ENCODE measurements around the gene ARL2. TPM values are rescaled to one million over a fixed set of nuclear protein-coding genes. Genes with fewer than 3 reads are reported as not detected.
A peak's percentile ranks its signal among the peaks of the same experiment; 100 is the strongest.
"Not testable (repeated sequence)": the region's sequence is repeated elsewhere in the genome, so short reads cannot be mapped to it uniquely, and the experiment has no call there.

ARL2 gene
- total and polyA plus RNA-seq, 2 donors, result 42.8 to 52.0 TPM

DNA sequence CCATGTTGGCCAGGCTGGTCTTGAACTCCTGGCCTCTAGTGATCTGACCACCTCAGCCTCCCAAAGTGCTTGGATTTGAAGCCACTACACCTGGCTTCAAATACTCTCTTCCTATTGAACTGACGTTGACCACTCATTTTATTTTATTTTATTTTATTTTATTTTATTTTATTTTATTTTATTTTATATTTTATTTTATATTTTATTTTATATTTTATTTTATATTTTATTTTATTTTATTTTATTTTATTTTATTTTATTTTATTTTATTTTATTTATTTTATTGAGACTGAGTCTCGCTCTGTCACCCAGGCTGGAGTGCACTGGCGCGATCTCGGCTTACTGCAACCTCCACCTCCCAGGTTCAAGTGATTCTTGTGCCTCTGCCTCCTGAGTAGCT is 30.6 kb upstream of the ARL2 start:
- H3K9me3 ChIP-seq (ENCODE audit: control insufficient read depth in 2 of 2, insufficient read depth in 1 of 2, low read length in 1 of 2); H3K4me3 ChIP-seq (ENCODE audit: low read length in 2 of 2); DNase-seq (ENCODE audit: low read depth in 6 of 9, low spot score in 9 of 9); H3K36me3 ChIP-seq (ENCODE audit: control insufficient read depth in 2 of 2, insufficient read depth in 2 of 2, low read length in 1 of 2); H3K27ac ChIP-seq (ENCODE audit: low read depth in 1 of 2, low read length in 1 of 2); H3K27me3 ChIP-seq (ENCODE audit: control insufficient read depth in 2 of 2, insufficient read depth in 1 of 2, low read length in 1 of 2); H3K4me1 ChIP-seq (ENCODE audit: control insufficient read depth in 2 of 2, insufficient read depth in 2 of 2, low read length in 2 of 2): not testable (repeated sequence)
- 91% methylated on average over 5 of the region's 5 CpGs for WGBS

GRCh38 chr11:64987998-64988854 is 25.7 kb upstream of the ARL2 start:
- WGBS, result 93% methylated on average over 6 of the region's 6 CpGs

DNA sequence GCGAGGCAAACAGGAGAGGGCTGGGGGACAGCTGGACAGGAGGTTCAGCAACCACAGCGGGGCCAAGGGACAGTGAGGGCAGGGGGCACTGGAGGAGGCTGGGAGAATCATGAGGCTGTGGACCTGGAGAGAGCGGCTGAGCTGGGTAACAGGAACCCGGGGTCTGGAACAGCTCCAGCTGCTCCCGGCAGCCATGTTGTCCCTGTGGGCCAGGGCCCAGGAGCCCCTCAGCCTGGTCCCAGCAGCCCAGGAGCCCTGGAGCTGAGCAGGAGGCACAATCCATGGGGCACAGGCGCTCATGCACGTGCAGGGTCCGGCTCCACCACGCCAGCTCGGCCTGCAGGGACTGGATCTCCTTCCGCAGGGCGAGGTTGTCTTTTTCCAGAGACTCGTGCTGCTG is 24.5 kb upstream of the ARL2 start:
- WGBS, result 91% methylated on average over 13 of the region's 13 CpGs
- H3K27ac ChIP-seq (ENCODE audit: low read depth in 1 of 2, low read length in 1 of 2), result no peak overlapping the region
- no peak for DNase-seq (ENCODE audit: low read depth in 6 of 9, low spot score in 9 of 9)

More at GRCh38 chr11:64987998-64988854, 25.7 kb upstream of the ARL2 start:
- Histone ChIP-seq H3K9me3 (ENCODE audit: control insufficient read depth in 2 of 2, insufficient read depth in 1 of 2, low read length in 1 of 2) (no peaks in the 10 kb centered on the region), H3K36me3 (ENCODE audit: control insufficient read depth in 2 of 2, insufficient read depth in 2 of 2, low read length in 1 of 2) (no peaks in the 10 kb centered on the region), H3K4me3 (ENCODE audit: low read length in 2 of 2) (no peak overlapping the region), H3K4me1 (ENCODE audit: control insufficient read depth in 2 of 2, insufficient read depth in 2 of 2, low read length in 2 of 2) (no peaks in the 10 kb centered on the region), H3K27ac (ENCODE audit: low read depth in 1 of 2, low read length in 1 of 2) (no peak overlapping the region), H3K27me3 (ENCODE audit: control insufficient read depth in 2 of 2, insufficient read depth in 1 of 2, low read length in 1 of 2) (peaks cover 0 to 13% of the 10 kb centered on the region in 2 donors)
- no peak for DNase-seq (ENCODE audit: low read depth in 6 of 9, low spot score in 9 of 9)

GRCh38 chr11:64990222-64990923 is 23.6 kb upstream of the ARL2 start:
- no peak for DNase-seq (ENCODE audit: low read depth in 6 of 9, low spot score in 9 of 9)
- H3K36me3 ChIP-seq (ENCODE audit: control insufficient read depth in 2 of 2, insufficient read depth in 2 of 2, low read length in 1 of 2), result no peaks in the 10 kb centered on the region
- H3K27me3 ChIP-seq (ENCODE audit: control insufficient read depth in 2 of 2, insufficient read depth in 1 of 2, low read length in 1 of 2), result peaks cover 0 to 13% of the 10 kb centered on the region in 2 donors
- no peak overlapping the region for H3K27ac ChIP-seq (ENCODE audit: low read depth in 1 of 2, low read length in 1 of 2)
- no peaks in the 10 kb centered on the region for H3K9me3 ChIP-seq (ENCODE audit: control insufficient read depth in 2 of 2, insufficient read depth in 1 of 2, low read length in 1 of 2)
- no peaks in the 10 kb centered on the region for H3K4me1 ChIP-seq (ENCODE audit: control insufficient read depth in 2 of 2, insufficient read depth in 2 of 2, low read length in 2 of 2)
- WGBS, result 44% methylated on average over 15 of the region's 15 CpGs
- H3K4me3 ChIP-seq (ENCODE audit: low read length in 2 of 2), result no peak overlapping the region

More for the DNA sequence above, 24.5 kb upstream of the ARL2 start:
- peaks cover 0 to 13% of the 10 kb centered on the region in 2 donors for H3K27me3 ChIP-seq (ENCODE audit: control insufficient read depth in 2 of 2, insufficient read depth in 1 of 2, low read length in 1 of 2)
- H3K4me1 ChIP-seq (ENCODE audit: control insufficient read depth in 2 of 2, insufficient read depth in 2 of 2, low read length in 2 of 2), result no peaks in the 10 kb centered on the region
- H3K9me3 ChIP-seq (ENCODE audit: control insufficient read depth in 2 of 2, insufficient read depth in 1 of 2, low read length in 1 of 2), result no peaks in the 10 kb centered on the region
- H3K36me3 ChIP-seq (ENCODE audit: control insufficient read depth in 2 of 2, insufficient read depth in 2 of 2, low read length in 1 of 2), result no peaks in the 10 kb centered on the region
- no peak overlapping the region for H3K4me3 ChIP-seq (ENCODE audit: low read length in 2 of 2)

GRCh38 chr11:64994318-64994717 is 19.6 kb upstream of the ARL2 start:
- 98% methylated on average over 7 of the region's 7 CpGs for WGBS
- no peak overlapping the region for H3K27ac ChIP-seq (ENCODE audit: low read depth in 1 of 2, low read length in 1 of 2)
- H3K27me3 ChIP-seq (ENCODE audit: control insufficient read depth in 2 of 2, insufficient read depth in 1 of 2, low read length in 1 of 2), result peaks cover 0 to 15% of the 10 kb centered on the region in 2 donors
- H3K9me3 ChIP-seq (ENCODE audit: control insufficient read depth in 2 of 2, insufficient read depth in 1 of 2, low read length in 1 of 2), result no peaks in the 10 kb centered on the region
- no peaks in the 10 kb centered on the region for H3K4me1 ChIP-seq (ENCODE audit: control insufficient read depth in 2 of 2, insufficient read depth in 2 of 2, low read length in 2 of 2)
- no peak overlapping the region for H3K4me3 ChIP-seq (ENCODE audit: low read length in 2 of 2)
- H3K36me3 ChIP-seq (ENCODE audit: control insufficient read depth in 2 of 2, insufficient read depth in 2 of 2, low read length in 1 of 2), result no peaks in the 10 kb centered on the region
- DNase-seq (ENCODE audit: low read depth in 6 of 9, low spot score in 9 of 9), result no peak

GRCh38 chr11:64996327-64996709 is 17.6 kb upstream of the ARL2 start:
- no peak overlapping the region for H3K4me3 ChIP-seq (ENCODE audit: low read length in 2 of 2)
- DNase-seq (ENCODE audit: low read depth in 6 of 9, low spot score in 9 of 9), result no peak
- 61% methylated on average over 11 of the region's 11 CpGs for WGBS
- no peaks in the 10 kb centered on the region for H3K36me3 ChIP-seq (ENCODE audit: control insufficient read depth in 2 of 2, insufficient read depth in 2 of 2, low read length in 1 of 2)
- no peak overlapping the region for H3K27ac ChIP-seq (ENCODE audit: low read depth in 1 of 2, low read length in 1 of 2)
- H3K9me3 ChIP-seq (ENCODE audit: control insufficient read depth in 2 of 2, insufficient read depth in 1 of 2, low read length in 1 of 2), result no peaks in the 10 kb centered on the region
- peaks cover 0 to 7% of the 10 kb centered on the region in 2 donors for H3K27me3 ChIP-seq (ENCODE audit: control insufficient read depth in 2 of 2, insufficient read depth in 1 of 2, low read length in 1 of 2)
- no peaks in the 10 kb centered on the region for H3K4me1 ChIP-seq (ENCODE audit: control insufficient read depth in 2 of 2, insufficient read depth in 2 of 2, low read length in 2 of 2)

DNA sequence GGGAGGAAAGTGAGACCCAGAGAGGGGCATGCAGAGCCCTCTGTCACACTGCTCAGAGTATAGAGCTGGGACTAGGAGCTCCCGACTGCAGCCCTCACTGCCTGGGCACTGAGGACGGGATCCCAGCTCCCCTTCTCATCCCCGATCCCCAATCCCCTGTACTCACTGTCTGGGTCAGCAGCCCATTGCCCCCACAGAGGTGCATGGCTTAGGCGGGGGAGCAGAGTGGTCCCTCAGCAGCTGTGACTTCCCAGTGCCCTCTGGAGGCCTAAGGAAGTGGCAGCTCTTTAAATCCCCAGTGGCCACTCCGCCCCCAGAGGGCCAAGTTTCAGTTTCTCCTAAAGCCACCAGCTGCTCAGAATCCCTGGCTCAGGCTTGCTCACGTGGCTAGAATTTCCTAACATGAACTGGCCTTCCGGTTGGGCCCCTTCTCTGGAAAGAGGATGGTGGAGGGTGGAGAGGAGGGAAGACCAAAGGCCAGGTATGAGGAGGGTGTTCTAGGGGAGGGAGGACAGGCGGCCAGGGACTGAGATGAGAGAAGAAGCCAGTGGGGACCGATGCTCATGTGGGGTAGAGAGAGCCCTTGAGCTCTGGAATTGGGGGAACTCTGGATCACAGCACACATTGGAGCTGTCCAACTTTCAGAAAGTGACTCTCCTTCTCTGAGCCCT is 17.1 kb upstream of the ARL2 start, which contains the start of gene BATF2:
Gene BATF2 (minus strand): TSS at position 262 of the 671 bp plus-strand sequence. CDS start 57 bp downstream, at position 205.
- H3K4me1 ChIP-seq (ENCODE audit: control insufficient read depth in 2 of 2, insufficient read depth in 2 of 2, low read length in 2 of 2), result no peaks in the 10 kb centered on the region
- DNase-seq (ENCODE audit: low read depth in 6 of 9, low spot score in 9 of 9), result peak in 2 of 9 donors; percentile 6 to 34
- no peak within 1 kb of the TSS for H3K4me3 ChIP-seq (ENCODE audit: low read length in 2 of 2)
- 30% methylated on average over 9 of the region's 9 CpGs for WGBS
- no peaks in the 10 kb centered on the region for H3K9me3 ChIP-seq (ENCODE audit: control insufficient read depth in 2 of 2, insufficient read depth in 1 of 2, low read length in 1 of 2)
- H3K27me3 ChIP-seq (ENCODE audit: control insufficient read depth in 2 of 2, insufficient read depth in 1 of 2, low read length in 1 of 2), result peaks cover 0 to 7% of the 10 kb centered on the region in 2 donors
- H3K36me3 ChIP-seq (ENCODE audit: control insufficient read depth in 2 of 2, insufficient read depth in 2 of 2, low read length in 1 of 2), result no peaks in the 10 kb centered on the region
- no peak within 1 kb of the TSS for H3K27ac ChIP-seq (ENCODE audit: low read depth in 1 of 2, low read length in 1 of 2)

DNA sequence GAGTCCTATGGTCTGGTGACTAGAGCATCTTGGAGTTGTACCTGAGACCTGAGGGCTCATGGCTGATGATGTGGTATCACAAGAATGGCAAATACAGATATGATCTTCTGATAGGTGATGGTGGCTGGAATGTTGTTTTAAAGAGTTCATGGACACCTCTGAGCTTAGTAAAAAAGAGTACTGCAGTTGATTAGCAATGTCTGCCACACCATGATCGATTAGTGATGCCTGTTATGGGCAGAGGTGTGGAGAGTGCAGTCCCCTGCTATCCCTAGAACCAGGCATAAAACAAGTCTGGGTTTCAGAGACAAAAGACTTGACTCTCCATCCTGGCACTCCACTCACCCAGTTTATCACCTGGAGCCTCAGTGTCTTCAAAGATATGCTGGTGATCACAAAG is 15.8 kb upstream of the ARL2 start:
- Histone ChIP-seq H3K27ac (ENCODE audit: low read depth in 1 of 2, low read length in 1 of 2) (no peak overlapping the region), H3K9me3 (ENCODE audit: control insufficient read depth in 2 of 2, insufficient read depth in 1 of 2, low read length in 1 of 2) (no peaks in the 10 kb centered on the region), H3K36me3 (ENCODE audit: control insufficient read depth in 2 of 2, insufficient read depth in 2 of 2, low read length in 1 of 2) (no peaks in the 10 kb centered on the region), H3K4me1 (ENCODE audit: control insufficient read depth in 2 of 2, insufficient read depth in 2 of 2, low read length in 2 of 2) (no peaks in the 10 kb centered on the region), H3K4me3 (ENCODE audit: low read length in 2 of 2) (no peak overlapping the region), H3K27me3 (ENCODE audit: control insufficient read depth in 2 of 2, insufficient read depth in 1 of 2, low read length in 1 of 2) (peaks cover 0 to 7% of the 10 kb centered on the region in 2 donors)
- 91% methylated on average over 1 of the region's 1 CpG for WGBS
- DNase-seq (ENCODE audit: low read depth in 6 of 9, low spot score in 9 of 9), result no peak
